Prostate gland (tissue), 2 donors: Measurements from ENCODE around the gene CCS. TPM values are rescaled to one million over a fixed set of nuclear protein-coding genes. Genes with fewer than 3 reads are reported as not detected.

Source experiments
- DNase-seq: peaks from one replicate; pipeline ENCODE4 v3.0.0-alpha.2; 2019; ENCODE audit warnings: low spot score
- H3K27ac ChIP-seq, 2 donors: fragments of 200-600 bp; sonication (generic); 2 replicates each; pipeline ENCODE4 v1.5.1; 2017 to 2019
- H3K27me3 ChIP-seq: fragments of 200-600 bp; sonication (generic); replicated peaks from 2 replicates; pipeline ENCODE4 v1.5.1; 2019; ENCODE audit not compliant: insufficient read depth
- H3K36me3 ChIP-seq, 2 donors: fragments of 200-600 bp; sonication (generic); 1 replicate in 1 of 2; 2 replicates in 1 of 2; pipeline versions ENCODE4 v1.5.1 to v1.8.1; 2017 to 2019
- H3K4me1 ChIP-seq: fragments of 200-600 bp; sonication (generic); replicated peaks from 2 replicates; pipeline ENCODE4 v1.5.1; 2019
- H3K4me3 ChIP-seq, 2 donors: fragments of 200-600 bp; sonication (generic); 2 replicates each; pipeline ENCODE4 v1.5.1; 2017 to 2019
- H3K9me3 ChIP-seq: fragments of 200-600 bp; sonication (generic); 2 replicates; pipeline ENCODE4 v1.5.1; 2017
- CTCF ChIP-seq, 4 experiments: fragments of 200-600 bp in 2 of 4; fragments of 450-650 bp in 2 of 4; sonication (generic) in 2 of 4; IDR thresholded peaks; 1 replicate in 3 of 4; 2 replicates in 1 of 4; pipeline ENCODE4 v1.5.1; 2016 to 2019; ENCODE audit warnings: antibody characterized with exemption in 4 of 4, mild to moderate bottlenecking in 2 of 4, moderate library complexity in 2 of 4
- POLR2A ChIP-seq: fragments of 450-650 bp; IDR thresholded peaks from one replicate; pipeline ENCODE4 v1.6.1; 2016; ENCODE audit warnings: antibody characterized with exemption, mild to moderate bottlenecking
- POLR2AphosphoS5 ChIP-seq: sonication (generic); formaldehyde crosslinking; IDR thresholded peaks from one replicate; pipeline ENCODE4 v1.6.1; 2017; ENCODE audit warnings: antibody characterized with exemption
- WGBS: methylation state at CpG from one replicate; pipeline ENCODE4 v1.1.5; 2018; 5-methylcytosine and 5-hydroxymethylcytosine counted together
- intact Hi-C: fragments of 100-400 bp; cut with DNase I; formaldehyde crosslinking; loops from one replicate; pipeline ENCODE4 v1.14.2; 2022
- total RNA-seq, 2 donors: library from RNA; depleted of rRNA; stranded (reverse); fragments of >200 nt; gene quantifications; one replicate each; pipeline ENCODE4 v1.1.0, GENCODE V29; 2016

CCS gene
- total RNA-seq, 2 donors from 2014 or later: 31.0 to 63.8 TPM

GRCh38 chr11:66561178-66561974, 31.6 kb upstream of the CCS start:
- H3K9me3 ChIP-seq: no peaks in the 10 kb centered on the region
- TF ChIP-seq POLR2AphosphoS5 (no peak), POLR2A (no peak), CTCF (IDR thresholded peaks at IDR 0.05) (no peak)
- no peaks in the 10 kb centered on the region for H3K27me3 ChIP-seq
- intact Hi-C loops: no loop called here
- no peaks in the 10 kb centered on the region for H3K36me3 ChIP-seq
- no peak overlapping the region for H3K4me3 ChIP-seq
- no peak overlapping the region for H3K27ac ChIP-seq
- 83% methylated on average over 13 of the region's 14 CpGs for WGBS
- DNase-seq: no peak
- no peaks in the 10 kb centered on the region for H3K4me1 ChIP-seq

- Histone ChIP-seq H3K27ac (no peak overlapping the region), H3K4me1 (no peaks in the 10 kb centered on the region), H3K36me3 (no peaks in the 10 kb centered on the region), H3K4me3 (no peak overlapping the region), H3K27me3 (no peaks in the 10 kb centered on the region), H3K9me3 (no peaks in the 10 kb centered on the region)
- no peak for DNase-seq
- TF ChIP-seq POLR2A (no peak), CTCF (IDR thresholded peaks at IDR 0.05) (no peak), POLR2AphosphoS5 (no peak)
- WGBS: 93% methylated on average over 8 of the region's 9 CpGs
- intact Hi-C loops: no loop called here
Measured at GRCh38 chr11:66561975-66562248, 31.1 kb upstream of the CCS start.

GRCh38 chr11:66562275-66562674, 30.7 kb upstream of the CCS start:
- no peak for DNase-seq
- intact Hi-C loops: no loop called here
- no peak overlapping the region for H3K27ac ChIP-seq
- H3K36me3 ChIP-seq: no peaks in the 10 kb centered on the region
- no peaks in the 10 kb centered on the region for H3K4me1 ChIP-seq
- TF ChIP-seq POLR2A (no peak), POLR2AphosphoS5 (no peak), CTCF (IDR thresholded peaks at IDR 0.05) (no peak)
- H3K9me3 ChIP-seq: no peaks in the 10 kb centered on the region
- no peaks in the 10 kb centered on the region for H3K27me3 ChIP-seq
- H3K4me3 ChIP-seq: no peak overlapping the region
- WGBS: 86% methylated on average over 2 of the region's 2 CpGs

- intact Hi-C loops: no loop called here
- no peak overlapping the region for H3K27ac ChIP-seq
- 89% methylated on average over 19 of the region's 20 CpGs for WGBS
- no peaks in the 10 kb centered on the region for H3K36me3 ChIP-seq
- no peak overlapping the region for H3K4me3 ChIP-seq
- TF ChIP-seq CTCF (IDR thresholded peaks at IDR 0.05): no peak
- no peak for TF ChIP-seq POLR2A
- no peak for TF ChIP-seq POLR2AphosphoS5
- DNase-seq: no peak
- no peaks in the 10 kb centered on the region for H3K4me1 ChIP-seq
- no peaks in the 10 kb centered on the region for H3K9me3 ChIP-seq
- no peaks in the 10 kb centered on the region for H3K27me3 ChIP-seq
Measured at GRCh38 chr11:66562907-66563583, 29.9 kb upstream of the CCS start.

GRCh38 chr11:66563832-66564231, 29.2 kb upstream of the CCS start:
- H3K4me1 ChIP-seq: no peaks in the 10 kb centered on the region
- 90% methylated on average over 10 of the region's 10 CpGs for WGBS
- no peaks in the 10 kb centered on the region for H3K27me3 ChIP-seq
- intact Hi-C loops: no loop called here
- DNase-seq: no peak
- no peak overlapping the region for H3K27ac ChIP-seq
- no peaks in the 10 kb centered on the region for H3K9me3 ChIP-seq
- TF ChIP-seq CTCF (IDR thresholded peaks at IDR 0.05) (no peak), POLR2A (no peak), POLR2AphosphoS5 (no peak)
- H3K36me3 ChIP-seq: no peaks in the 10 kb centered on the region
- H3K4me3 ChIP-seq: no peak overlapping the region
